Aorta (tissue), 5 donors: ENCODE data around the gene HS1BP3. TPM values are rescaled to one million over a fixed set of nuclear protein-coding genes. Genes with fewer than 3 reads are reported as not detected.

ENCODE experiments used
- ATAC-seq: fragments of 200-7000 bp; cut with Tn5 transposase; one replicate; pipeline ENCODE4 v1.9.1; 2022; ENCODE audit warnings: moderate library complexity; ENCODE audit not compliant: low FRiP score
- DNase-seq, 2 donors: peaks; one replicate each; pipeline ENCODE4 v3.0.0-alpha.2; 2020
- H3K27ac ChIP-seq, 2 donors: one replicate each; pipeline ENCODE4 v1.5.1; 2013; ENCODE audit warnings: low read length in 2 of 2, mild to moderate bottlenecking in 2 of 2, moderate library complexity in 2 of 2, control low read depth in 1 of 2, inconsistent platforms in 1 of 2, low read depth in 1 of 2
- H3K27me3 ChIP-seq, 2 donors: one replicate each; pipeline ENCODE4 v1.6.1; 2013; ENCODE audit warnings: control low read depth in 1 of 2, low read length in 1 of 2, mild to moderate bottlenecking in 1 of 2, moderate library complexity in 1 of 2; ENCODE audit not compliant: insufficient read depth in 2 of 2, control insufficient read depth in 1 of 2
- H3K36me3 ChIP-seq, 2 donors: one replicate each; pipeline ENCODE4 v1.6.1; 2013; ENCODE audit warnings: control low read depth in 1 of 2, low read length in 1 of 2, mild to moderate bottlenecking in 1 of 2; ENCODE audit not compliant: insufficient read depth in 2 of 2, control insufficient read depth in 1 of 2
- H3K4me1 ChIP-seq, 2 donors: one replicate each; pipeline ENCODE4 v1.6.1; 2013; ENCODE audit warnings: low read length in 2 of 2, control low read depth in 1 of 2, mild to moderate bottlenecking in 1 of 2, moderate library complexity in 1 of 2; ENCODE audit not compliant: insufficient read depth in 2 of 2, control insufficient read depth in 1 of 2
- H3K4me3 ChIP-seq, 2 donors: one replicate each; pipeline ENCODE4 v1.5.1; 2013; ENCODE audit warnings: low read length in 2 of 2, control low read depth in 1 of 2, mild to moderate bottlenecking in 1 of 2
- H3K9me3 ChIP-seq: one replicate; pipeline ENCODE4 v1.6.1; 2013; ENCODE audit warnings: mild to moderate bottlenecking, low read length; ENCODE audit not compliant: control insufficient read depth
- WGBS, 2 donors: extraction: QIAGEN DNeasy Blood & Tissue Kit; methylation state at CpG; one replicate each; pipeline ENCODE4 v1.1.7; 2013; 5-methylcytosine and 5-hydroxymethylcytosine counted together
- intact Hi-C, 2 donors: fragments of 100-400 bp; cut with DNase I; formaldehyde crosslinking; loops; one replicate each; pipeline versions ENCODE4 v1.14.2 to v1.15.0; 2022
- polyA plus RNA-seq, 2 donors: library from polyadenylated mRNA; stranded (reverse); fragments of 200-250 nt; gene quantifications; one replicate each; pipeline ENCODE4 v1.2.3, GENCODE V29; 2013
- total RNA-seq, 2 donors: library from RNA; stranded (reverse); fragmentation: NEBNext Ultra II Directional; extraction: Animal tissue kit (Norgen Biotek cat#: 25700); gene quantifications; one replicate each; pipeline ENCODE4 v1.2.1, GENCODE V29; 2021
- donor health status: healthy with polysubstance abuse.
- donor health status: Bipolar disorder and iron deficiency.
- donor health status: DM: no; HTN: no; CAD: no.
- donor health status: DM: no; HTN: no; CAD: no.
- donor health status: DM: yes; HTN: yes; CAD: no.

The HS1BP3 gene
- total and polyA plus RNA-seq, 4 donors: 27.5 to 42.3 (median 34.2) TPM

DNA sequence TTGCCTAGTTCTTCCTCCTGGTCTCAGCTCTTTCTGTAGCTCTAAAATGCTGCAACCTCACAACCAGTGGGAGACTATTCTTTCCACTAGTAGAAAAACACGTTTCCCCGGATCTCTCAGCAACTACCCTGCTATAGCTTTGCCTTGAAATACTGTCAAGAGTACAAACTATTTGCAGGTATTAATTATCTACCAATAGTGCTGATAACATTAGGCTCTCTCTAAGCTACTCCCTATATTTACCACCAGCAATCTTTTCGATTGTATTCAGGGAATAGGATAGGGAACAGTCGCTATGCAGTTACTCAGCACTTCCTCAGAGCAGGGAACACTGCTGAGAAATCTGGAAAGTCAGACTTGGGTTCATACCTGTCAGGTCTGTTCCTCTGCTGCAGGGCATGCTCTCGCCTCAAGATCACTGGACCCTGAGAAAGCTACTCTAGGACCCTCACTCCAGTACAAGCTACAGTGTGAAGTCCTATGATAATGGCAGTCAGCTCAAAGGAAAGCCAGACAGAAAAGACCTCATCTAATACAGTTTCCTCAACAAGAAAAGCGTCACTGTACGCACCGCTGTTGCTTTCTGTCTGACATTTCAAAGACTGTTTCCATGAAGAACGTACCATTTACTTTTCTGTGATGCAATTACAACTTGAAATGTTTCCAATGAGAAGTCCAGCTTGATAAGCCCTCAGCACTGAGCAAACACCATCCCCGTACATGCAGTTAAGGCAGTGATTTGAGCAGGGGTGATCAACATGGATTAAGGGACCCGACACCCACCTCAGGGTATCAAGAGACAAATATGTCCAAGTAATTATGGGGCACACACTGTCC, 38.7 kb upstream of the HS1BP3 start:
- 76 to 87% methylated on average over 11 of the region's 11 CpGs for WGBS, 2 donors
- intact Hi-C loops: loop anchor here in 1 of 2 donors (10.0 kb wide), 1 partner anchor 65 kb away; no protein-coding TSS in a partner anchor
- ATAC-seq (no peak), DNase-seq (no peak)
- H3K4me1 ChIP-seq: no peaks in the 10 kb centered on the region
- H3K27me3 ChIP-seq: no peaks in the 10 kb centered on the region
- H3K4me3 ChIP-seq: no peak overlapping the region
- no peaks in the 10 kb centered on the region for H3K9me3 ChIP-seq
- peaks cover 0 to 2% of the 10 kb centered on the region in 2 donors for H3K36me3 ChIP-seq
- no peak overlapping the region for H3K27ac ChIP-seq

DNA sequence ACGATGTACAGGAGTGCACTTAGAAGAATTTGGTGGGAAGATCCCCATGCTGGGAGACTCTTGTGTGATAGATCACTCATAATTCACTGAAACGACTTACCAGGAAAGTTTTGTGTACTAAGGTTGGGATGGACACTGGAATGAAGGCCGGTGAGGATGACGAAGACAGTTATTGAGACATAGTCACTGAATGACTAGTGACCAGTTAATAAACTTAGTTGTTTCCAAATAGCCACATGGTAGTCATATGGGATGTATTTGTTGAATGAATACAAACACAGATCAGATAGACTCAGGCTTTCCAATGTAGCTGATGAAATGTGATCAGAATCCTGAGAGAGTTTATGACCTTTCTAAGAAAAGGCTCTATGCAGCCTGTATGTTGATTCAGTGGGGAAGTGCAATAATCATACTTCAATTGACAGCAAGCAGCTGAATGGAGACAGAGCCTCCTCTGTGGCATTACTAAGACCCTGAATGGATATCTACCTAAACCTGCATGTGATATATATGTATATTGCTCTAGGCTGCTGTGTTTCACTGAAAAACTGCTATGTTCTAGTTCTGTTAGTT, 36.4 kb upstream of the HS1BP3 start:
- DNase-seq (no peak), ATAC-seq (no peak)
- no peaks in the 10 kb centered on the region for H3K27me3 ChIP-seq
- H3K36me3 ChIP-seq: peaks cover 0 to 2% of the 10 kb centered on the region in 2 donors
- intact Hi-C loops: no loop called here
- no peak overlapping the region for H3K4me3 ChIP-seq
- no peaks in the 10 kb centered on the region for H3K4me1 ChIP-seq
- no peak overlapping the region for H3K27ac ChIP-seq
- no peaks in the 10 kb centered on the region for H3K9me3 ChIP-seq
- 88 to 95% methylated on average over 4 of the region's 4 CpGs for WGBS, 2 donors

DNA sequence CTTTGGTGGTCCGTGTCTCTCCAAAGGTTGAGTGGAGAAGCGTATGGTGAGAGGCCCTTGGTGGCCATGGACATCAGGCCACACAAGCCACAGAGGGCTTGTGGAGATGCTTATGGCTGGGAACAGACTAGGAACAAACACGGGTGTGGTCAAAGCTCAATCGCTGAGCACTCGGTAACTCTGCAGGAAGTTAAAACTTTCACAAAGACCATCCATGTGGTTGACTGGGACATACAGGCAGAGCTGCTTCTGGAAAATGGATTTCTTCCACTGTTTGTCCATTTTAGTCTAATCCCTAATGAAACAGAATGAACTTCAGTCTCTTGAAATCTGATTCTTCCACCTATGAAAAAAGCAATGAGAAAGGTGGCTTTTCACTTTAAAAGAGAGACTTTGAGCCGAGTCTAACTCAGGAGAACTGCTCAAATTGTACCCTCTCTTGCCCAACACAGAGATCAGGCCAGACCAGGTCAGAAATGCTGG, 33.7 kb upstream of the HS1BP3 start:
- 85 to 93% methylated on average over 6 of the region's 6 CpGs for WGBS, 2 donors
- DNase-seq: no peak
- Histone ChIP-seq H3K4me3 (no peak overlapping the region), H3K27ac (no peak overlapping the region), H3K27me3 (no peaks in the 10 kb centered on the region), H3K4me1 (no peaks in the 10 kb centered on the region), H3K9me3 (no peaks in the 10 kb centered on the region), H3K36me3 (peaks cover 0 to 2% of the 10 kb centered on the region in 2 donors)
- intact Hi-C loops: loop anchor here (5.0 kb wide), 2 partner anchors 73 to 278 kb away; no protein-coding TSS in a partner anchor
- ATAC-seq: no peak

DNA sequence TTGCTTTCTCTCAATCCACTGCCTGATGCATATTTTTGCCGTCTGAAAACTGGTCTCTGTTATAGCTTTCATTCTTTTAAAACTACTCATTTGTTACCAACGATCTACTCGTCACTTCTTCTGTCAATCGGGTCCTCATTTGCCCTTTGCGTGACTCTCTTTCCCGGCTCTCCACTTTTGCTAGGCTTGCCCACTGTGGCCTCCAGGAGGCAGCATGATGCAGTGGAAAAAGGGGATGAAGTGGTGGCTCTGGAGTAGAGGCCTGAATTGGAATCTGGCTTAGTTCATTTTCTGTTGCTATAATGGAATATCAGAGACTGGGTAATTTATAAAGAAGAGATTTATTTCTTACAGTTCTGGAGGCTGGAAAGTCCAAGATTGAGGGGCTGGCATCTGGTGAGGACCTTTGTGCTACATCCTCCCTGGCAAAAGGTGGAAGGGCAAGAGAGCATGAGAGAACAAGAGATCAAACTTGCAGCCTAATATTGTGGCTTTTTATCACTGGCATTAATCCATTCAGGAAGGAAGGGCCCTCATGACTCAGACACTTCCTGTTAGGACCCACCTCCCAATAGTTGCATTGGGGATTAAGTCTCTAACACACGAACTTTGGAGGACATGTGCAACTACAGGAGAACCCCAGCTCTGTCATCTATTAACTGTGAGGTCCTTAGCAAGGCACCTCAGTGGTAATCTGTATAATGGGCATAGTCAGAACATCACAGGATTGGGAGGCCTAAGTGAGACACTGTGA, 31.4 kb upstream of the HS1BP3 start:
- WGBS, 2 donors: 31 to 37% methylated on average over 7 of the region's 7 CpGs
- Histone ChIP-seq H3K27me3 (no peaks in the 10 kb centered on the region), H3K27ac (peak overlapping the region in 1 of 2 donors; percentile 34), H3K4me3 (no peak overlapping the region), H3K36me3 (no peaks in the 10 kb centered on the region), H3K9me3 (no peaks in the 10 kb centered on the region), H3K4me1 (no peaks in the 10 kb centered on the region)
- no peak for DNase-seq
- intact Hi-C loops: loop anchor here (5.0 kb wide), 2 partner anchors 75 to 280 kb away; no protein-coding TSS in a partner anchor
- ATAC-seq: no peak

DNA sequence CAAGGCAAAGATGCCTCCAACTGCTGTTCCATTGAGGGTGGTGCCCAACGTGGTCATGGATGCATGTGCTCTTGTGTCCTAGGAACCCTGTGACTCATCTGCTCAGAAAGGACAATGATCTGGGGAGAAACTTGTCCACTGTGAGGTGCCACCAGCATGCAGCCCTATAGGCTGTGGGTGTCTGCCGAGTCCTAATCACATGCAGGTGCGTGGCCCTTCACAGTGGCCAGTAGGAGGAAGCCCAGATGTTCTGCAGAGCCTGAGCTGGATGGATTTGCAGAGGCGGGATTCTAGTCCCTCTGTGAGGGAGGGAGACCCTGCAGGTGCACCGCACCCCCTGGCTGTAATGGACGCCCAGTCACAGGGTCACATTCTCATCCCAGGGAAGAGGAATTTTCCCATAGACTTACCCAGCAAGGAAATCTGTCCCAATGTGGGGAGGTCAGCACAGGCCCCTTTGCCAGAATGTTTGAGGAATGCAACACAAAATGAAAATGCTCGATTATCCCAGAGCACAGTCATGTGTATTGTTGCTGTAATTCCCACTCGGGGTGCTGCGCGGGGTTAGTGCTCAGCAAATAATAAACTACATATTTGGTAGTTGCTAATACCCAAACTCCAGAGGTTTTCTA, 30.0 kb upstream of the HS1BP3 start:
- Histone ChIP-seq H3K4me1 (no peaks in the 10 kb centered on the region), H3K36me3 (no peaks in the 10 kb centered on the region), H3K27me3 (no peaks in the 10 kb centered on the region), H3K9me3 (no peaks in the 10 kb centered on the region), H3K4me3 (no peak overlapping the region), H3K27ac (no peak overlapping the region)
- 84 to 86% methylated on average over 10 of the region's 10 CpGs for WGBS, 2 donors
- ATAC-seq (no peak), DNase-seq (no peak)
- intact Hi-C loops: loop anchor here (5.0 kb wide), 2 partner anchors 76 to 281 kb away; no protein-coding TSS in a partner anchor

DNA sequence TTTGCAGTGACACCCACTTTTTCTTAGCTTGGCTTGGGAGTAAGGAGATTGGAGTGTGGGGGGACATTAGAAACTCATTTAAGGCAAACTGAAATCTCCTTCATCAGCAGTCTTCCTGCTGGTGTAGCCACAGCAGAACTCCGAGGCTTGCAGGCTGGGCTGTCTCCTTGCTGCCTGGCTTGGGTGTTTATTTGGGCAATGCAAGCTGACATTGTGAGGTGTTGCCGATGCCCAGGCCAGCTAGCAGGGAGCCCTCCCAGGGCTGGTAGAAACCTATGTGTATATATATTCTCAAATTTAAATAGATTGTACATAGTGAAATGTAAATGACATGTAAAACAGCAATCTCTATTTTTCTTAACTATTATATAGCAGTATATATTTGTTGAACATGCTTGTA, 27.9 kb upstream of the HS1BP3 start:
- intact Hi-C loops: loop anchor here in 1 of 2 donors (5.0 kb wide), 2 partner anchors 144 to 294 kb away; partner anchors contain the start of gene LDAH
- no peaks in the 10 kb centered on the region for H3K4me1 ChIP-seq
- no peaks in the 10 kb centered on the region for H3K9me3 ChIP-seq
- H3K27ac ChIP-seq: no peak overlapping the region
- DNase-seq: no peak
- no peaks in the 10 kb centered on the region for H3K36me3 ChIP-seq
- WGBS, 2 donors: 5 to 8% methylated on average over 2 of the region's 2 CpGs
- ATAC-seq: no peak
- no peaks in the 10 kb centered on the region for H3K27me3 ChIP-seq
- no peak overlapping the region for H3K4me3 ChIP-seq

DNA sequence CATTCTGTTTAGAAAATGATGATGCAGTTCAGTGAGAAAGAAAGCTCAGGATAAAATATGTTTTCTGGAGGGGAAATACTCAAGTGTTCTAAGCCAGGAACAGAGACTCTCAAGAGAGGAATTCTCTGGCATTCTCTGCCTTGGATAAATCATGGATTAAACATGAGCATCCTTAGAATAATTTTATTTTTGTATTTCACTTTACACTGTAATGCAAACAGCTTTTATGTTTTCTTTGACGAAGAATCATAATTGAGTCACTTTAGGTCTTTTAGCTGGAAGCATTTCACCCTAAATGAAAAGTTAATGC, 27.1 kb upstream of the HS1BP3 start:
- intact Hi-C loops: loop anchor here in 1 of 2 donors (5.0 kb wide), 2 partner anchors 144 to 294 kb away; partner anchors contain the start of gene LDAH
- no peaks in the 10 kb centered on the region for H3K4me1 ChIP-seq
- H3K27me3 ChIP-seq: no peaks in the 10 kb centered on the region
- no peaks in the 10 kb centered on the region for H3K36me3 ChIP-seq
- 42 to 47% methylated on average over 1 of the region's 1 CpG for WGBS, 2 donors
- no peaks in the 10 kb centered on the region for H3K9me3 ChIP-seq
- no peak overlapping the region for H3K27ac ChIP-seq
- DNase-seq (no peak), ATAC-seq (no peak)
- no peak overlapping the region for H3K4me3 ChIP-seq
